Prostate gland (tissue), 2 donors: Measurements from ENCODE around the gene TBCC.

Experiments used
- POLR2A ChIP-seq: fragments of 450-650 bp; IDR thresholded peaks from one replicate; pipeline ENCODE4 v1.6.1; 2016; ENCODE audit warnings: antibody characterized with exemption, mild to moderate bottlenecking
- POLR2AphosphoS5 ChIP-seq: sonication (generic); formaldehyde crosslinking; IDR thresholded peaks from one replicate; pipeline ENCODE4 v1.6.1; 2017; ENCODE audit warnings: antibody characterized with exemption
- TF ChIP-seq, protein P1 (sequence below), 4 experiments: fragments of 200-600 bp in 2 of 4; fragments of 450-650 bp in 2 of 4; sonication (generic) in 2 of 4; IDR thresholded peaks; 1 replicate in 3 of 4; 2 replicates in 1 of 4; pipeline ENCODE4 v1.5.1; 2016 to 2019; ENCODE audit warnings: antibody characterized with exemption in 4 of 4, mild to moderate bottlenecking in 2 of 4, moderate library complexity in 2 of 4

DNA sequence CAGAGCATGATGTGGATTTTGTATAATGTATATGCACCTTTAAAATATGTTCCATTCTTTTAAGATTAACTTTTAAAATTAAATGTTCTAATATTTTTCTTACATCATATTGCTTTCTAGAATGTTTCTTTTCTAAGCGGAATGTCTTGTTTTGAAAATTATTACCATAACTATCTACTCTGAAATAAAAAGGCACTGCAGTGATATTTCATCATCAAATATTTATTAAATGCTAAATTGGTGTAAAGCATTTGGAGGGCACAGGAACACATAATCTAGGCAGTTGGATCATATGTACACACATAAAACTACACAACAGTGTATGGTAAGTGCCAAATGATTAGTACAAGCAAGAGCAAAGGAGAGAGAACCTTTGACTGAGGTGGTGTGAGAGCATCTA lies 49.7 kb upstream of the TBCC start:
- TF ChIP-seq, protein P1, sequence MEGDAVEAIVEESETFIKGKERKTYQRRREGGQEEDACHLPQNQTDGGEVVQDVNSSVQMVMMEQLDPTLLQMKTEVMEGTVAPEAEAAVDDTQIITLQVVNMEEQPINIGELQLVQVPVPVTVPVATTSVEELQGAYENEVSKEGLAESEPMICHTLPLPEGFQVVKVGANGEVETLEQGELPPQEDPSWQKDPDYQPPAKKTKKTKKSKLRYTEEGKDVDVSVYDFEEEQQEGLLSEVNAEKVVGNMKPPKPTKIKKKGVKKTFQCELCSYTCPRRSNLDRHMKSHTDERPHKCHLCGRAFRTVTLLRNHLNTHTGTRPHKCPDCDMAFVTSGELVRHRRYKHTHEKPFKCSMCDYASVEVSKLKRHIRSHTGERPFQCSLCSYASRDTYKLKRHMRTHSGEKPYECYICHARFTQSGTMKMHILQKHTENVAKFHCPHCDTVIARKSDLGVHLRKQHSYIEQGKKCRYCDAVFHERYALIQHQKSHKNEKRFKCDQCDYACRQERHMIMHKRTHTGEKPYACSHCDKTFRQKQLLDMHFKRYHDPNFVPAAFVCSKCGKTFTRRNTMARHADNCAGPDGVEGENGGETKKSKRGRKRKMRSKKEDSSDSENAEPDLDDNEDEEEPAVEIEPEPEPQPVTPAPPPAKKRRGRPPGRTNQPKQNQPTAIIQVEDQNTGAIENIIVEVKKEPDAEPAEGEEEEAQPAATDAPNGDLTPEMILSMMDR (IDR thresholded peaks at IDR 0.05) = no peak
- no peak for TF ChIP-seq POLR2AphosphoS5
- TF ChIP-seq POLR2A = no peak
